Measurements from ENCODE around the gene RMND5B.

DNA sequence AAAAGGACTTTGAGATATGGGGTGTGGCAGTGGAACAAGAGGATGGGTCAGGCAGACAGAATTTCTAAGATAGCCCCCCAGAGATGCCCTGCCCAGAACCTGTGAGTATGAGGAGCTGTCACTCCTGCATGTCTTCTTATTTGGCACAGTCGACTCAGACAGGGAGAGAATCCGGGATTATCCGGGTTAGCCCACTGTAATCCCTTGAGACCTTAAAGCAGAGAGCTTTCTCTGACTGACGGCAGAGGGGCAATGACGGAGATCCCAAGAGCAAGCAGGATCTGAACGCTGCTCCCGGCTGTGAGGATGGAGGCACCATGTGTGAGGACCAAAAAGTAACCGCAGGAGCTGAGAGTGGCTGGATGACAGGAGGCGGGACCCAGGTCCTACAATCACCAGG, 31.7 kb downstream of the RMND5B start:
- TF ChIP-seq, protein P1, sequence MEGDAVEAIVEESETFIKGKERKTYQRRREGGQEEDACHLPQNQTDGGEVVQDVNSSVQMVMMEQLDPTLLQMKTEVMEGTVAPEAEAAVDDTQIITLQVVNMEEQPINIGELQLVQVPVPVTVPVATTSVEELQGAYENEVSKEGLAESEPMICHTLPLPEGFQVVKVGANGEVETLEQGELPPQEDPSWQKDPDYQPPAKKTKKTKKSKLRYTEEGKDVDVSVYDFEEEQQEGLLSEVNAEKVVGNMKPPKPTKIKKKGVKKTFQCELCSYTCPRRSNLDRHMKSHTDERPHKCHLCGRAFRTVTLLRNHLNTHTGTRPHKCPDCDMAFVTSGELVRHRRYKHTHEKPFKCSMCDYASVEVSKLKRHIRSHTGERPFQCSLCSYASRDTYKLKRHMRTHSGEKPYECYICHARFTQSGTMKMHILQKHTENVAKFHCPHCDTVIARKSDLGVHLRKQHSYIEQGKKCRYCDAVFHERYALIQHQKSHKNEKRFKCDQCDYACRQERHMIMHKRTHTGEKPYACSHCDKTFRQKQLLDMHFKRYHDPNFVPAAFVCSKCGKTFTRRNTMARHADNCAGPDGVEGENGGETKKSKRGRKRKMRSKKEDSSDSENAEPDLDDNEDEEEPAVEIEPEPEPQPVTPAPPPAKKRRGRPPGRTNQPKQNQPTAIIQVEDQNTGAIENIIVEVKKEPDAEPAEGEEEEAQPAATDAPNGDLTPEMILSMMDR (IDR thresholded peaks at IDR 0.05; ENCODE audit: poor library complexity) = no peak
- no peak for TF ChIP-seq EZH2 (IDR thresholded peaks at IDR 0.05; ENCODE audit: borderline replicate concordance)

All from hepatocyte (in vitro differentiated cells).